ENCODE measurements around the gene HS3ST4. TPM values are rescaled to one million over a fixed set of nuclear protein-coding genes. Genes with fewer than 3 reads are reported as not detected.

The HS3ST4 gene
- total RNA-seq, 1 donor = not detected

GRCh38 chr16:26186091-26186615 is 494.4 kb downstream of the HS3ST4 start:
- H3K27ac ChIP-seq (ENCODE audit: low read depth, low read length) = no peak overlapping the region
- no peak overlapping the region for H3K4me3 ChIP-seq (ENCODE audit: insufficient read depth, low read length)
- H3K27me3 ChIP-seq (ENCODE audit: insufficient read depth, low read length) = no peaks in the 10 kb centered on the region
- no peak overlapping the region for H3K4me2 ChIP-seq (ENCODE audit: insufficient read depth, low read length)
- DNase-seq (ENCODE audit: insufficient read length, low spot score, missing footprints) = no peak
- H2AFZ ChIP-seq (ENCODE audit: low read length) = no peak overlapping the region
- no peaks in the 10 kb centered on the region for H3K79me2 ChIP-seq (ENCODE audit: insufficient read depth, low read length)
- TF ChIP-seq CTCF (IDR thresholded peaks at IDR 0.05; ENCODE audit: extremely low read depth, low read depth, low read length) = no peak
- peaks cover 4% of the 10 kb centered on the region for H3K9me3 ChIP-seq (ENCODE audit: low read depth, low read length)
- H3K36me3 ChIP-seq (ENCODE audit: insufficient read depth, low read length) = no peaks in the 10 kb centered on the region
- no peaks in the 10 kb centered on the region for H3K4me1 ChIP-seq (ENCODE audit: insufficient read depth, low read length)
- no peaks in the 10 kb centered on the region for H4K20me1 ChIP-seq (ENCODE audit: insufficient read depth, low read length)

Small RNAs within 50 kb of the gene (small RNA-seq; reads per million reads assigned to genes)
- gene HMGN2P3 (not detected), gene MIR548W (not detected), gene RNA5SP405 (not detected)

Measured in osteoblast (primary cell).